ENCODE data around the gene RBM7.

GRCh38 chr11:114400915-114401223 lies 403 bp downstream of the RBM7 start:
- TF ChIP-seq CTCF (IDR thresholded peaks at IDR 0.05) (peak in 1 of 6 experiments; percentile 15), POLR2A (IDR thresholded peaks at IDR 0.05) (no peak)
